H1 (cell line): ENCODE measurements around the gene FRMPD2. TPM values are rescaled to one million over a fixed set of nuclear protein-coding genes. Genes with fewer than 3 reads are reported as not detected.

ENCODE experiments used
- CBX5 ChIP-seq: fragments of 300-800, 300-1000 bp; sonication (generic); IDR thresholded peaks from 2 replicates; pipeline ENCODE4 v1.7.1; 2016; ENCODE audit warnings: antibody characterized with exemption, low read length, low read depth
- CREB1 ChIP-seq: IDR thresholded peaks from 2 replicates; pipeline ENCODE4 v1.6.1; 2012; ENCODE audit warnings: inconsistent platforms
- KDM1A ChIP-seq: fragments of 200-600, 300-600 bp; sonication (generic); IDR thresholded peaks from 2 replicates; pipeline ENCODE4 v1.7.1; 2016; ENCODE audit warnings: mild to moderate bottlenecking, low read length, borderline replicate concordance
- SAP30 ChIP-seq: fragments of 300-600 bp; sonication (generic); IDR thresholded peaks from 2 replicates; pipeline ENCODE4 v1.7.1; 2012; ENCODE audit warnings: low read length, moderate library complexity, mild to moderate bottlenecking, inconsistent platforms; ENCODE audit not compliant: insufficient read depth, insufficient replicate concordance
- SIN3A ChIP-seq, 2 experiments: IDR thresholded peaks in 1 of 2; conservative IDR thresholded peaks in 1 of 2; 2 replicates each; pipeline ENCODE4 v1.6.1; 2011 to 2012; ENCODE audit warnings: low read length in 2 of 2, improper control_type of control experiment in 1 of 2, low read depth in 1 of 2, mild to moderate bottlenecking in 1 of 2
- SIX5 ChIP-seq: IDR thresholded peaks from 2 replicates; pipeline ENCODE4 v1.6.1; 2011; ENCODE audit warnings: mild to moderate bottlenecking, low read depth, low read length
- SRF ChIP-seq: IDR thresholded peaks from 2 replicates; pipeline ENCODE4 v1.6.1; 2011; ENCODE audit warnings: mild to moderate bottlenecking, low read depth, low read length, moderate library complexity
- polyA plus RNA-seq, 7 experiments: library from polyadenylated mRNA; depleted of rRNA in 3 of 7; stranded (reverse) in 5 of 7; unstranded in 2 of 7; fragments of >200 nt in 5 of 7; fragments of 200-250 nt in 2 of 7; gene quantifications; 1 replicate in 5 of 7; 2 replicates in 1 of 7; 4 replicates in 1 of 7; pipeline versions ENCODE4 v1.2.1 to v1.2.3, GENCODE V29; 2011 to 2013; ENCODE audit warnings: missing spikeins in 2 of 7, mixed read lengths in 2 of 7
- total RNA-seq: library from RNA; stranded (reverse); fragmentation: NEBNext Ultra II Directional; extraction: Animal tissue kit (Norgen Biotek cat#: 25700); gene quantifications from 2 replicates; pipeline ENCODE4 v1.2.1, GENCODE V29; 2021
- TF ChIP-seq, protein P1 (sequence below), 3 experiments: IDR thresholded peaks; 1 replicate in 2 of 3; 2 replicates in 1 of 3; pipeline versions ENCODE4 v1.5.1 to v1.6.1; 2011; ENCODE audit warnings: low read length in 3 of 3, mild to moderate bottlenecking in 3 of 3, inconsistent platforms in 2 of 3, low read depth in 1 of 3, moderate library complexity in 1 of 3; ENCODE audit not compliant: insufficient read depth in 1 of 3; ENCODE audit errors: control extremely low read depth in 1 of 3

Gene FRMPD2
- total and polyA plus RNA-seq, 2 of the 8 experiments (the other 6 are each of a cell fraction or from before 2014, with no cell fraction given) = 0.07 to 0.47 TPM

DNA sequence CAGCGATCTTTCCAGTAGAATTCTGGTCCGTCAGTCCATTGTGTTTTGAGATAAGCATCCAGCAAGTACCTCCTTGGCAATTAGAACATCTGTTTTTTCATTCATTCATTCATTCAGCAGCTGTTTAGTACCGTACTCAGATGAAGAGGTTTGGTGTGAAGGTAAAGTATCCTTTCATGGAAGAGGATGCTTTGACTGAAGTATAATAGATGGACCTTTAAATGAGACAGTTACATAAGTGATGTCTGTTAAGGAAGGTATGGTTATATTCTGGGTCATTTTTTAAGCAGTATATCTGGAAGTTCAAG is 33.2 kb upstream of the FRMPD2 start (continued):
- no peak for TF ChIP-seq KDM1A
- TF ChIP-seq SAP30 = no peak
- no peak for TF ChIP-seq SIN3A (conservative IDR thresholded peaks at IDR 0.05 in 1 of 2, IDR thresholded peaks at IDR 0.05 in 1 of 2; ENCODE audit: low read depth in 1 of 2, low read length in 2 of 2)
- TF ChIP-seq SIX5 = no peak
- TF ChIP-seq, protein P1, sequence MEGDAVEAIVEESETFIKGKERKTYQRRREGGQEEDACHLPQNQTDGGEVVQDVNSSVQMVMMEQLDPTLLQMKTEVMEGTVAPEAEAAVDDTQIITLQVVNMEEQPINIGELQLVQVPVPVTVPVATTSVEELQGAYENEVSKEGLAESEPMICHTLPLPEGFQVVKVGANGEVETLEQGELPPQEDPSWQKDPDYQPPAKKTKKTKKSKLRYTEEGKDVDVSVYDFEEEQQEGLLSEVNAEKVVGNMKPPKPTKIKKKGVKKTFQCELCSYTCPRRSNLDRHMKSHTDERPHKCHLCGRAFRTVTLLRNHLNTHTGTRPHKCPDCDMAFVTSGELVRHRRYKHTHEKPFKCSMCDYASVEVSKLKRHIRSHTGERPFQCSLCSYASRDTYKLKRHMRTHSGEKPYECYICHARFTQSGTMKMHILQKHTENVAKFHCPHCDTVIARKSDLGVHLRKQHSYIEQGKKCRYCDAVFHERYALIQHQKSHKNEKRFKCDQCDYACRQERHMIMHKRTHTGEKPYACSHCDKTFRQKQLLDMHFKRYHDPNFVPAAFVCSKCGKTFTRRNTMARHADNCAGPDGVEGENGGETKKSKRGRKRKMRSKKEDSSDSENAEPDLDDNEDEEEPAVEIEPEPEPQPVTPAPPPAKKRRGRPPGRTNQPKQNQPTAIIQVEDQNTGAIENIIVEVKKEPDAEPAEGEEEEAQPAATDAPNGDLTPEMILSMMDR (IDR thresholded peaks at IDR 0.05; ENCODE audit: control extremely low read depth in 1 of 3, insufficient read depth in 1 of 3, low read depth in 1 of 3, low read length in 3 of 3) = no peak
- no peak for TF ChIP-seq SRF
- TF ChIP-seq CREB1 = no peak
- no peak for TF ChIP-seq CBX5
